Stimulated activated CD8-positive, alpha-beta memory T cell treated with anti-CD3 and anti-CD28 coated beads, Interleukin-12 subunit alpha, Interleukin-12 subunit beta, amount 100 ng/mL, for 24 hours (primary cell): ENCODE measurements around the gene PLA2G1B.
A peak's percentile ranks its signal among the peaks of the same experiment; 100 is the strongest.
"Not testable (repeated sequence)": the region's sequence is repeated elsewhere in the genome, so short reads cannot be mapped to it uniquely, and the experiment has no call there.

Source experiments
- DNase-seq: peaks from one replicate; pipeline ENCODE4 v3.0.0-alpha.2; 2020; ENCODE audit errors: extremely low read depth

PLA2G1B gene

DNA sequence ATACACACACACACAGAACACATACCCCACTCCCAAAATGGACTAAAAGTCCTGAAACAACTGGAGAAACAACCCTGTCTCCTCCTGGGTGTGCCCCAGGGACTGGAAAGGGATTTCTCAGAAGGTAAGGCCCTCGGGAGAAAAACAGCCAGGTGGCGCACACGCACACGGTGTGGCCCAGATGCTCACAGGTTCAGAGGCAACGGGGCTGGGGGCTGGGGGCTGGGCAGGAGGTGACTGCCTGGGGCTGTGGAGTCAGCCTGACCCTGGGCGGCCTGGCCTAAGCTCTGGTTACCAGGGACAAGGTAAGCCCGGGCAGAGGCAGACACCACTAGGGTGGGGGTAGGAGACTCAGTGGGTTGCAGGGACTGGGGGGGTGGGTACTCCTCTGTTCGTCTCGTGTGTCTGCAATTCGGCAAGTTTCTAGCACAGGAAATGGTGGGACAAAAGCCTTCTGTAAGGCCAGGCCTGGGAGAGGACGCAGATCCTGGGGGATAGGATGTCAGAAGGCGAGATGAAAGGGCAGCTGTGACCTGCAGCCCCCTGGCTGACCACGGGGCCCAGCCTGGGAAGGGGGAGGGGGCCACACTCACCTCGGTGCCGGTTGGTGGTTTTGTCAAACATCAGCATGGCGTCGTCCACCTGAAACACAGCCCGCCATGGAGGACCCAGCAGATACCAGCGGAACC, 31.0 kb upstream of the PLA2G1B start:
- no peak for DNase-seq

DNA sequence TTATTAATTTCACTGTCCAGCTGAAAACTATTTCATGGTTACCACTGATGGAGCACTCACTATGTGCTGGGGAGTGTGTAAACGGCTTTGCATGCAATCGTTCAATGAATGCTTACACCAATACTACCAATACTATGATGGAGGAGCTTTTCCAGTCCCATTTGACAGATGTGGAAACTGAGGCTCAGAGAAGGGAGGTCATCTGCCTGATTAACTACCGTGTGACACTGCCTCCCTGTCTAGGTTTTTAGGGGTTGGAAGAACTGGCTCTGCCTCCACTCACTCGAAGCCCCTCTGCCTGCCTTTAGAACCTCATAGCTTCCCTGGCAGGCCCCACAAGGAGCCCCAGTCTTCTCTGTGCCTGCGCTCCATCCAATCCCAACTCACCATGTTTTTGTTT, 29.5 kb upstream of the PLA2G1B start:
- DNase-seq, result no peak

DNA sequence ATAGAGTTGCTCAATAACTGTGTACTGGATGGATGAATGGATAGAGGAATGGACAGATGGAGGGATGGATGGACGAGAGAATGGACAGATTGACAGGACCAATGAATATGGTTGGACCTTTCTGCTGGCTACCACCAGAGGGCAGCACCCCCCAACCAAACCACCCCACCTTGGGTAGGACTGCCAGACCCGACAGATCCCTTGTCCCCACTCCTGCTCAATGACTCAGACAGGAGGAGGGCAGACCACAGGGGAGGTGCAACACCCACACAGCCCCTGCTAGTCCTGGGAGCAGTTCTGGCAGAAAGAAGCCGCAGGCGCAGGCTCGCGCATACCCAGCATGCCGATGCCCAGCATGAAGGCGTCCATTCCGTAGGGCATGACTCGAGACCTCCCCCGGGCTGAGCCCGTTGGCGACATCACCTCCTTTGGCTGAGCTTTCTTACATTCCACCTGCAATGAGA, 29.0 kb upstream of the PLA2G1B start:
- peak; percentile 42 for DNase-seq

DNA sequence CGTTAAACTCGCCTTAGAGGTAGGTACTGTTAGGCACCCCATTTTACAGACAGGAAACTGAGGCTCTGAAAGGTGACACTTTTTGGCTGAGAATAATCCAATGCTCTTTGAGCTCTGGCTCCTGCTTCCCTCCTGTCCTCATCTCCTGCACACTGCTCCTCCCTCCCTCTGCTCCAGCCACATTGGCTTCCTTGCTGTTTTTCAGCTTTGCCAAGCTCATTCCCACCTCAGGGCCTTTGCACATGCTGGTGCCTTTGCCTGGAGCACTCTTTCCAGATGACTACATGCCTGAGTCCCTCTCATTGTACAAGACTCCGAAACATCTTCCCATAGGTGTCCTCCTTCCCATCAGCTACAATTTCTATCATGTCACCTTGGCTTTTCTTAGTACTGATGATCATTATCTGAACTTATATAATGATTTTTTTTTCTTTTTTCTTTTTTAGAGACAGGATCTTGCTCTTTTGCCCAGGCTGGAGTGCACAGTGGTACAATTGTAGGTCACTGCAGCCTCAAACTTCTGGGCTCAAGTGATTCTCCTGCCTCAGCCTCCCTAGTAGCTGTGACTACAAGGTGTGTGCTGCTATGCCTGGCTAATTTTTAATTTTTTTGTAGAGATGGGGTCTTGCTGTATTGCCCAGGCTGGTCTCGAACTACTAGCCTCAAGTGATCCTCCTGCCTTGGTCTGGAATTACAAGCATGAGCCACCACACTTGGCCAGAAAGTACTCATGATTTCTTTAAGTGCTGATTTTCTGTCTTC, 26.2 kb upstream of the PLA2G1B start:
- DNase-seq, result no peak

DNA sequence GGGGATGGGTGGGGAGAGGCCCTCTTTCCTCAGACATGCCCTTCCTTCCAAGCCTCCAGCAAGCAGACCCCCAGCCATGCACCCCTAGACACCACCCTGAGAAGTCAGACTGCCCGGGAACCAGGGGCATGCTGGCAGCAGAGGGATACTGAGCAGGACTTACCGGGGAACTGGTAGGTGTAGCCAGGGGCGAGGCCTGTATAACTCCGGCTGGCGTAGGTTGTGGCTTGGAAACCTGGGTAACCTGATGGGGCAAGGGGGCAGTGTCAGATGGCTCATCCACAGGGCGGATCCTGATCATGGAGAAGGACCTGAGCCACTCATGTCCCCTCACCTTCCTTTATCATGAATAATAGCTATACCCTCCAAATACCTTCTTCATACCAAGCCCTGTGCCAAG, 25.6 kb upstream of the PLA2G1B start:
- DNase-seq, result no peak

DNA sequence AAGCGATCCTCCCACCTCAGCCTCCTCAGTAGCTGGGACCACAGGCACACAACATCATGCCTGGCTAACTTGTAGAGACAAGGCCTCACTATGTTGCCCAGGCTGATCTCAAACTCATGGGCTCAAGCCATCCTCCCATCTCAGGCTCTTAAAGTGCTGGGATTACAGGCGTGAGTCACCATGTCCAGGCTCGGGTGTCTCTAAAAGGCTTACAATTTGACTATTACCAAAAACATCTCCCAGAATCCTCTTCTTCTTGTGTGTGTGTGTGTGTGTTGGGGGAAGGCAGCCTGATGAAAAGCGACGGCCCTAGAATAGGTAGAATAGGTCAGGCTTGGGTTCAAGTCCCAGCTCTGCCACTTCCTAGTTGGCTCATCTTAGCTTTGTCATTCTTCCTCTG, 24.5 kb upstream of the PLA2G1B start:
- no peak for DNase-seq

DNA sequence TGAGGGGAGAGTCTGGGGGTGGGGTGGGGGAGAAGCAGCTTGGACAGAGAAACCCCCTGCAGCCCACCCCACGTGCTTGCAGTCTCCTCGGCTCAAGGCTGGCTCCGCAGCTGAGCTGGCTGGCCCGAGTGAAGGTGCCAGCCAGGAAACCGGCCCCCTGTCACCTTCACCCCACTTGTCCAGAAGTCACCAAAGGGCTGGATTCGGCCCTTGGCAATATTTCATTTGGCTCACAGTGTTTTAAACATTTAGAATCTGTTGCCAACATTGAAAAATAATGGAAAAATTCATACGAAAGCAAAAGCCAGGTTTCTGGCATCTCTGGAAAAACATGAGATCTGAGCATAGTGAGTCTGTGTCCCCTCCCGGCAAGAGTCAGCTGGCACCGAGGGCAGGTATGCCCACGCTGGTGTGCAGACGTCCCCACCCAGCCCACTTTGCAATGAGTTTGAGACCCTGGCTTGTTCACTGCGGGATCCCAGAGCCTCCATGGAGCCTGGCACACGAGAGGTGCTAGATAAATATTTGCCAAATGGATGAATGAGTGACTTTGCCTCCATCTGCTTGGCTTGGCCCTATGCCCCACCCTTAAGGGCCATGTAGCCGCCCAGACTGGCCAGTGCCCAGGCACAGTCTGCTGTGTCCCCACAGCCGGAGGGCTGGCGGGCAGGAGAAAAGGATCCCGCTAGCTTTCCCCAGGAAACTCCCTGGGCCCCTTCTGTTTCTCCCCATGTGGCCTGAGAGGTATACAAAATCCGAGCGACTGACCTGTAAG, 23.2 kb upstream of the PLA2G1B start:
- DNase-seq, result no peak

DNA sequence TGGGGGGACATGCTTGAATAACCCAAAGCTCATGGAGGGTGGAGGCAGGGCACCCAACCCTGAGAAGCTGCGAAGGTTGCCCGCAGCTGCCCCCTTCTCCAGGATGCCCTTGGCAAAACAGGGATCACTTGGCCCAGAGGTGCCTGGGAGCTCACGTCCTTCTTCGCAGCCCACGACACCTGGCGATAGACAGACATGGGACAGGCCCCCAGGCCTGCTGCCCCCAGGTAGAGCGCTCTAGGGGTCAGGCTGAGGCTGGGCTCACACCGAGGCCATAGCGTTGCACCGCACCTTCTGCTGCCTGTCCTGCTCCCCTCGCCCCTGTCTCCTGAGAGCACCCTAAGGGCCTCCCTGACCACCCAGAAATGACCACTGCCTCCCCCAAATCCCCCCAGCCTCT, 20.2 kb upstream of the PLA2G1B start:
- no peak for DNase-seq

DNA sequence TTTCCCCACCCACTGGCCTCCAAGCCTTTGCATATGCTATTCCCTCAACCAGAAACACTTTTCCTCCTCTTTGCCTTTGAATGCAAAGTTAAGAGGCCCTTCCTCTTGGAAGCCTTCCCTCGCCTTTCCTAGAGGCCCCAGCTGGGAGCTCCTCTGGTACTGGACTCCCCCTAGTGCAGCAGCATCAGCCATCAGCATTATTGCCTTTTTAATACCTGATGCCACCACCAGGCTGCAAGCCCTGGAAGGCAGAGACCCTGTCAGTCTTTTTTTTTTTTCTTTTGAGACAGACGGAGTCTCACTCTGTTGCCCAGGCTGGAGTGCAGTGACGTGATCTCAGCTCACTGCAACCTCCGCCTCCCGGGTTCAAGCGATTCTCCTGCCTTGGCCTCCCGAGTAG, 19.1 kb upstream of the PLA2G1B start:
- no peak for DNase-seq

DNA sequence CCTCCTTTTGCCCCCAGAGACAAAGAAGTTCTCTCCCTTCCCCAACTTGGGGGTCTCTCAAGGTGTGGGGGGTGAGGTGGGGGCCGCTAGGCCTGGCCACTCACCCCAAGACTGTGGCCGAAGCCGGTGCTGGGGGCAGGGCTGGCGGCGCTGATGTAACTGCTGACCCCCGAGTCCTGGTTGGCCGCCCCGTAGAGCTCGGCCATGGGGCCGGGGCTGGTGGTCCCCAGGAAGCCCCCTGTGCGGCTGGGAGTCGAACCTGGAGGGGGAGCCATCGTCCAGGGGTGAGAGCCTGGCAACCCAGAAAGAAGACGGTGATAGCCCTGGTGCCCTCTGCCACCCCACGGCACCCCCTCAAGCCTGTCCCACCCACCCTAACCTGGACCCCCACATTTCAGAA, 18.5 kb upstream of the PLA2G1B start:
- no peak for DNase-seq

DNA sequence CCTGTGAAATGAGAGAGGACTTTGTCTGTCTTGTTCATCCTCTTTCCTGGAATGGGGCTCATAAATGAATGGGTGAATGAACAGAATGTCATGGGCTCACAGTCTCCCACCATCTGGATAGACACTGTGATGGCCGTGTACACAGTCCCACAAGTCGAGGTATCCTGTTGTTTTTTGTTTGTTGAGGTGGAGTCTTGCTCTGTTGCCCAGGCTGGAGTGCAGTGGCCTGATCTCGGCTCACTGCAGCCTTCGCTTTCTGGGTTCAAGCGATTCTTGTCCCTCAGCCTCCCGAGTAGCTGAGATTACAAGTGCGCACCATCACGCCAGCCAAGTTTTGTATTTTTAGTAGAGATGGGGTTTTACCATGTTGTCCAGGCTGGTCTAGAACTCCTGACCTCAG, 16.1 kb upstream of the PLA2G1B start:
- DNase-seq, result no peak

DNA sequence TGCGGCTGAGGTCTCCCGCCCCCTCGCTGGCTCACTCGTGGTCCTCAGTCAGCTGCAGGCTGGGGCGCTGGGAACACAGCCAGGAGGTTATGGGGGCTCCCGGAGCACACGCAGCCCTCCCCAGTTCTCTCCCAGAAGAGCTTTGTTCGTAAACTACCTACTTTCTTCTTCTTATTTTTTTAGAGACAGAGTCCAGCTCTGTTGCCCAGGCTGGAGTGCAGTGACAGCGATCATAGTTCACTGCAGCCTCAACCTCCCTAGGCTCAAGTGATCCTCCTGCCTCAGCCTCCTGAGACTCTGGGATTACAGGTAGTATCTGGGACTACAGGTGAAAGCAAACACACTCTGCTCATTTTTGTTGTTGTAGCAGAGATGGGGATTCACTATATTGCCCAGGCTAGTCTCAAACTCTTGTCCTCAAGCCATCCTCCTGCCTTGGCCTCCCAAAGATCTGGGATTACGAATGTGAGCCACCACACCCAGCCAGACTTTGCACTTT, 15.5 kb upstream of the PLA2G1B start:
- DNase-seq, result no peak

DNA sequence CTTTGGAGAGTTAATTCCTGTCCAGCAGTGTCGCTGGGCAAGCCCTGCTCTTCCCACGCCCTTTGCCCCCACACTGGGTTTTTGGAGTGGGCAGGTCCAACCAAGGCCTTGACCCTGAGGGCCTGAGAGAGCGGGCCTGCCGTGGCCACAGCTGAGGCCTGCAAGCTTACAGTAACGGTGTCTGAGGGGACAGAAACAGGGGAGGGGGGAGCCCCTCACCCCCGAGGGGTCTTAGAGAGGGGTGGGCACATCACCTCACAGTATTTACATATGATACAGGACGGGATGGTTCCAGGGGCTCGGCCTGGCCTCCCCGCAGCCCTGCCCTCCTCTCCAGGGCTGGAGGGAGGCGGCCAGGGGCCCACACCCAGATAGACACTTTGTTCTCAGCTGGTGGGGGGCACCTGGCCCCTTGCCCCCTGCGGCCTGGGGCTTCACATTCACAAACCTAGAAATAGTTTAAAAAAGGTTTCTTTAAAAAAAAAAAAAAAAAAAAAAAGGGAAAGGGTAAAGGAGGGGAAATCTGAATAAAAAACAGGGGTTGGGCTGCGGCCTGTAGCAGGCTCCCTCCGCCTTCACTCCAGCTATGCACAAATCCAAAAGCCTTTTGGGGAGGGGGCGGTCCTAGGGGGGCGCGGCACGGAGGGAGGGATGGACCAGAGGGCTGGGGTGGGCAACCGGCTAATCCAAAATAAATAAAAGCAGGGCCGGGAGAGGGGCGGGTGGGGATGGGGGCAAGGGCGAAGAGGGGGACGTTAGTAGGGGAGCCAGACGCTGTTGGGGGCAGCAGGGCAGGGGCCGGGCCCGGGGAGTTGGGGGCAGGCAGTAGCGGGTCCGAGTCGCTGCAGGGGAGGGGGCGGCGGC, 14.8 kb upstream of the PLA2G1B start:
- DNase-seq, result no peak

DNA sequence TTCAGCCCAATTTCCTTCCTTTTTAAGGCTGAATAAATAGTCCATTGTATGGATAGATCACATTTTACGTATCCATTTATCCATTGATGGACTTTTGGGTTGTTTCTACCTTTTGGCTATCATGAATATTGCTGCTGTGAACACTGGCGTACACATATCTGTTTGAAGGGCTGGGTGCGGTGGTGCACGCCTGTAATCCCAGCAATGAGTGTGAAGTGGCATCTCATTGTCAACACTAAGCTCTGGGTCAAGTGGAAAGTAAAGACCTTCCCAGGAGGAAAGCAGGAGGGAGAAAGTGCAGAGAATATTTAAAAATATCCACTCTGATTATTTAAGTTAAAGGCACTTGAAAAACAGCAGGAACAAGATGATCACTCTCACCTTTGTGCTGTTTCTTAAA, 11.7 kb upstream of the PLA2G1B start:
- DNase-seq, result no peak

DNA sequence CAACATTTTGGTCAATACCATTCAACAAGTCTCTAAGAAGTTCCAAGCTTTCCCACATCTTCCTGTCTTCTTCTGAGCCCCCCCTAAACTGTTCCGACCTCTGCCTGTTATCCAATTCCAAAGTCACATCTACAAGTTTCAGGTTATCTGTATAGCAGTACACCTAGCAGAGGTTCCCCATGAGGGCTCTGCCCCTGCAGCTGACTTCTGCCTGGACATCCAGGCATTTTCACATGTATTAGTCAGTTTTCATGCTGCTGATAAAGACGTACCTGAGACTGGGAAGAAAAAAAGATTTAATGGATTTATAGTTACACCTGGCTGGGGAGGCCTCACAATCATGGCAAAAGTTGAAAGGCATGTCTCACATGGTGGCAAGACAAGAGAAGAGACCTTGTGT, 10.2 kb upstream of the PLA2G1B start:
- no peak for DNase-seq

DNA sequence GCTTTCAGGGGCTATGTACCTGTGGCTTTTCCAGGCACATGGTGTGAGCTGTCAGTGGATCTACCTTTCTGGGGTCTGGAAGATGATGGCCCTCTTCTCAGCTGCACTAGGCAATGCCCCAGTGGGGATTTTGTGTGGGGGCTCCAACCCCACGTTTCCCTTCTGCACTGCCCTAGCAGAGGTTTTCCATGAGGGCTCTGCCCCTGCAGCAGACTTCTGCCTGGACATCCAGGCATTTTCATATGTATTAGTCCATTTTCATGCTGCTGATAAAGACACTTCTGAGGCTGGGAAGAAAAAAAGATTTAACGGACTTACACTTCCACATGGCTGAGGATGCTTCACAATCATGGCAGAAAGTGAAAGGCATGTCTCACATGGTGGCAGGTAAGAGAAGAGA, 8.8 kb upstream of the PLA2G1B start:
- not testable (repeated sequence) for DNase-seq

DNA sequence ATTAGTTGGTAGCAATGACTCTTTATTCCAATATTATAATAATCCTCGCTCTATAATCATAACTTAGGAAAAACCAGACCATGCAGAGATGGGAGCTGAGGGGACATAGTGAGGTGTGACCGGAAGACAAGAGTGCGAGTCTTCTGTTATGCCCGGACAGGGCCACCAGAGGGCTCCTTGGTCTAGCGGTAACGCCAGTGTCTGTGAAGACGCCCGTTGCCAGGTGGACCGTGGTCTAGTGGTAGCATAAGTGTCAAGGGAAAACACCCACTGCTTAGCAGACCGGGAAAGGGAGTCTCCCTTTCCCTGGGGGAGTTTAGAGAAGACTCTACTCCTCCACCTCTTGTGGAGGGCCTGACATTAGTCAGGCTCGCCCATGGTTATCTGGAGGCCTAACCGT, 7.9 kb upstream of the PLA2G1B start:
- not testable (repeated sequence) for DNase-seq

DNA sequence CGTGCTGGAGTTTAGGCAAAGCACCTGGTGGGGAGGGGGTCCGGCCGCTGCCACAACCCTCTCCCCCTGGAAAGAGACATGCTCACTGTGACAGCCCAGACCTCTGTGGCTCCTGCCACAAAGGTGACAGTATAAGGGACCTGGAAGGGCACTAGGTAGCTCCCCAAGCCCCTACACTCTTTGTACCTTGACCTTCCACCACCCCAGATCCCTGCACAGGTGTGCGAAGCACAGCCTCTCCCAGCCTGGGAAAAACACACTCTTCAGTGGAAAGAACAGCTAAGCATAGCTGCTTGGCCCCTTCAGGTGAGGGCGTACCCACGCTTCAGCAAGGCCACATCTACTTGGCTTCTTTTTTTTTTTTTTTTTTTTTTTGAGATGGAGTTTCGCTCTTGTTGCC, 4.9 kb upstream of the PLA2G1B start:
- DNase-seq, result no peak

DNA sequence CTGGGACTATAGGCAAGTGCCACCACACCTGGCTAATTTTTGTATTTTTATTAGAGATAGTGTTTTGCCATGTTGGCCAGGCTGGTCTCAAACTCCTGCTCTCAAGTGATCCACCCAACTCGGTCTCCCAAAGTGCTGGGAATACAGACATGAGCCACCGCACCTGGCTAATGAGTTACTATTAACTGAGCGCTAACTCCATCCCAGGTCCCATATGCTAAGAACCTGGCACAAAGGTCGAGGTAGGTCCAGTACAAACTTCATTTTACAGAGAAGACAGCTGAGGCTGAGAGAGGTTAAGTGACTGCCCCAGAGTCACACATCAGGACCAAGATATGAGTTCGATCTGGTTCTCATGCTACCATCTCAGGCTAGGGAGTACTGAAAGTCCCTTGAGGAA, 4.5 kb upstream of the PLA2G1B start:
- no peak for DNase-seq

DNA sequence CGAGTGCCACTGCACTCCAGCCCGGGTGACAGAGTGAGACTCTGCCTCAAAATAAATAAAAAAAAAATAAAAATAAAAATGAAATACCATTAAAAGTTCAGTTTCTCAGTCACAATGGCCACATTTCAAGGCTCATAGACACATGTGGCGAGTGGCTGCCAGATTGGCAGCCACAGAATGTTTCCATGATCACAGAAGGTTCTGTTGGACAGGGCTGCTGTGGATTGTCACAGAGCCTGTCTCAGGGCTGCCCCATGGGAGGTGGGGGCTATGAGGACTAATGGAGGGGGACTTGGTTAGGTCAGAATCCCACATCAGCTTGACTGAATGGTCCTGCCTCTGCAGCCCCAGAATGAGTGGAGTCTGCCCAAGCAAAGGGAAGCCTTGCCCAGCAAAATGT, 3.8 kb upstream of the PLA2G1B start:
- no peak for DNase-seq

DNA sequence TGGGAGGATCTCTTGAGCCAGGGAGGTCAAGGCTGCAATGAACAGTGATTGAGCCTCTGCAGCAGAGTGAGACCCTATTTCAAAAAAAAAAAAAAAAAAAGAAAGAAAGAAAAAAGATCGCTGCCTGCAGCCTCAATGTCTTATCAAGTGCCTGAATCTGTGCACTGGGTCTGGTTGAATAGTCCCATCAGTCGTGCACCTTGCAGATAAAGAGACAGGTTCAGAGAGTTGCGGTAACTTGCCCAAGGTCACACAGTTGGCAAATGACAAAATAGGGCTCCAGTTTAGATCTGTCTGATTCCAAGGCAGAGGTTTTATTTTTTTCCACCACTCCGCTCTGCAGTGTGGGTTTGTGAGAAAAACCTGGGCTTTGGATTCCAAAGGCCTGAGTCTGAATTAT, 649 bp upstream of the PLA2G1B start:
- no peak for DNase-seq
